HepG2 (cell line): Measurements from ENCODE around the gene RAB34. TPM values are rescaled to one million over a fixed set of nuclear protein-coding genes. Genes with fewer than 3 reads are reported as not detected.

Experiments used
- CREM ChIP-seq, 2 experiments: sonication (generic) in 1 of 2; formaldehyde crosslinking in 1 of 2; IDR thresholded peaks; 2 replicates each; pipeline versions ENCODE4 v1.4.0 to v1.6.1; 2016 to 2020; ENCODE audit warnings: antibody characterized with exemption in 1 of 2, mild to moderate bottlenecking in 1 of 2, missing genetic modification reagents in 1 of 2
- EEA1 ChIP-seq: sonication (generic); formaldehyde crosslinking; IDR thresholded peaks from 2 replicates; pipeline ENCODE4 v1.5.1; 2020; ENCODE audit warnings: mild to moderate bottlenecking, missing genetic modification reagents, borderline replicate concordance
- FOXC1 ChIP-seq: sonication (generic); formaldehyde crosslinking; IDR thresholded peaks from 2 replicates; pipeline ENCODE4 v1.8.0; 2022; ENCODE audit warnings: mild to moderate bottlenecking, missing genetic modification reagents, borderline replicate concordance
- FOXO1 ChIP-seq: sonication (generic); formaldehyde crosslinking; IDR thresholded peaks from 2 replicates; pipeline ENCODE4 v1.4.0; 2020; ENCODE audit warnings: missing genetic modification reagents
- HNF4A ChIP-seq: sonication (generic); formaldehyde crosslinking; IDR thresholded peaks from 2 replicates; pipeline ENCODE4 v1.4.0; 2020; ENCODE audit warnings: missing genetic modification reagents
- KDM2A ChIP-seq: sonication (generic); formaldehyde crosslinking; IDR thresholded peaks from 2 replicates; pipeline ENCODE4 v1.4.0; 2020; ENCODE audit warnings: low read depth, missing genetic modification reagents, borderline replicate concordance
- KLF16 ChIP-seq, 2 experiments: sonication (generic) in 1 of 2; formaldehyde crosslinking in 1 of 2; IDR thresholded peaks; 2 replicates each; pipeline versions ENCODE4 v1.6.1 to v1.8.0; 2016 to 2023; ENCODE audit warnings: missing genetic modification reagents in 2 of 2, missing compliant biosample characterization in 1 of 2
- MYNN ChIP-seq: sonication (generic); formaldehyde crosslinking; IDR thresholded peaks from 2 replicates; pipeline ENCODE4 v1.4.0; 2020; ENCODE audit warnings: mild to moderate bottlenecking, low read depth, missing genetic modification reagents
- SIN3A ChIP-seq: IDR thresholded peaks from 2 replicates; pipeline ENCODE4 v1.6.1; 2011; ENCODE audit warnings: low read depth, mild to moderate bottlenecking, control low read depth, low read length, borderline replicate concordance
- TP53 ChIP-seq: sonication (generic); formaldehyde crosslinking; conservative IDR thresholded peaks from 2 replicates; pipeline ENCODE4 v1.4.0; 2020; ENCODE audit warnings: missing genetic modification reagents
- ZBTB7A ChIP-seq: sonication (generic); formaldehyde crosslinking; IDR thresholded peaks from 2 replicates; pipeline ENCODE4 v1.8.0; 2022; ENCODE audit warnings: mild to moderate bottlenecking, missing genetic modification reagents
- ZFP1 ChIP-seq: IDR thresholded peaks from 2 replicates; pipeline ENCODE4 v1.6.1; 2016
- ZFP36L2 ChIP-seq: sonication (generic); formaldehyde crosslinking; IDR thresholded peaks from 2 replicates; pipeline ENCODE4 v1.4.0; 2020; ENCODE audit warnings: missing genetic modification reagents
- ZNF143 ChIP-seq: sonication (generic); formaldehyde crosslinking; IDR thresholded peaks from 2 replicates; pipeline ENCODE4 v1.4.0; 2020; ENCODE audit warnings: missing genetic modification reagents
- ZNF263 ChIP-seq: sonication (generic); formaldehyde crosslinking; IDR thresholded peaks from 2 replicates; pipeline ENCODE4 v1.4.0; 2020; ENCODE audit warnings: missing genetic modification reagents
- ZNF562 ChIP-seq: sonication (generic); formaldehyde crosslinking; IDR thresholded peaks from 2 replicates; pipeline ENCODE4 v1.8.0; 2022; ENCODE audit warnings: missing genetic modification reagents, borderline replicate concordance
- ZNF75D ChIP-seq: sonication (generic); formaldehyde crosslinking; IDR thresholded peaks from 2 replicates; pipeline ENCODE4 v1.8.1; 2023; ENCODE audit warnings: missing genetic modification reagents, mild to moderate bottlenecking, borderline replicate concordance
- polyA plus RNA-seq, 8 experiments: library from polyadenylated mRNA; depleted of rRNA in 3 of 8; stranded (reverse) in 7 of 8; unstranded in 1 of 8; fragments of >200 nt; fragmentation: Illumina TruSeq in 4 of 8; extraction: Trizol in 4 of 8; gene quantifications; 2 replicates each; pipeline versions ENCODE4 v1.2.1 to v1.2.3, GENCODE V29; 2011 to 2016; ENCODE audit warnings: low read depth in 4 of 8, missing spikeins in 1 of 8, mixed read lengths in 1 of 8; ENCODE audit not compliant: insufficient read depth in 1 of 8
- total RNA-seq, 5 experiments: library from RNA; depleted of rRNA; stranded (reverse); fragments of >200 nt; fragmentation: Illumina TruSeq; extraction: Trizol; gene quantifications; 2 replicates each; pipeline ENCODE4 v1.2.3, GENCODE V29; 2016; ENCODE audit warnings: low read depth in 1 of 5
- TF ChIP-seq, protein P1 (sequence below): sonication (generic); formaldehyde crosslinking; IDR thresholded peaks from 2 replicates; pipeline ENCODE4 v1.5.0; 2020; ENCODE audit warnings: mild to moderate bottlenecking, missing genetic modification reagents
- TF ChIP-seq, protein P2 (sequence below): sonication (generic); formaldehyde crosslinking; IDR thresholded peaks from 2 replicates; pipeline ENCODE4 v1.4.0; 2020; ENCODE audit warnings: mild to moderate bottlenecking, missing genetic modification reagents
- TF ChIP-seq, protein P3 (sequence below): sonication (generic); formaldehyde crosslinking; IDR thresholded peaks from 2 replicates; pipeline ENCODE4 v1.4.0; 2020; ENCODE audit warnings: missing genetic modification reagents
- TF ChIP-seq, protein P4 (sequence below): sonication (generic); formaldehyde crosslinking; IDR thresholded peaks from 2 replicates; pipeline ENCODE4 v1.4.0; 2020; ENCODE audit warnings: low read depth, missing genetic modification reagents

The RAB34 gene
- total and polyA plus RNA-seq, 2 of the 13 experiments (the other 11 are each of a cell fraction or from before 2014, with no cell fraction given), result 0.49 TPM; not detected in 1

DNA sequence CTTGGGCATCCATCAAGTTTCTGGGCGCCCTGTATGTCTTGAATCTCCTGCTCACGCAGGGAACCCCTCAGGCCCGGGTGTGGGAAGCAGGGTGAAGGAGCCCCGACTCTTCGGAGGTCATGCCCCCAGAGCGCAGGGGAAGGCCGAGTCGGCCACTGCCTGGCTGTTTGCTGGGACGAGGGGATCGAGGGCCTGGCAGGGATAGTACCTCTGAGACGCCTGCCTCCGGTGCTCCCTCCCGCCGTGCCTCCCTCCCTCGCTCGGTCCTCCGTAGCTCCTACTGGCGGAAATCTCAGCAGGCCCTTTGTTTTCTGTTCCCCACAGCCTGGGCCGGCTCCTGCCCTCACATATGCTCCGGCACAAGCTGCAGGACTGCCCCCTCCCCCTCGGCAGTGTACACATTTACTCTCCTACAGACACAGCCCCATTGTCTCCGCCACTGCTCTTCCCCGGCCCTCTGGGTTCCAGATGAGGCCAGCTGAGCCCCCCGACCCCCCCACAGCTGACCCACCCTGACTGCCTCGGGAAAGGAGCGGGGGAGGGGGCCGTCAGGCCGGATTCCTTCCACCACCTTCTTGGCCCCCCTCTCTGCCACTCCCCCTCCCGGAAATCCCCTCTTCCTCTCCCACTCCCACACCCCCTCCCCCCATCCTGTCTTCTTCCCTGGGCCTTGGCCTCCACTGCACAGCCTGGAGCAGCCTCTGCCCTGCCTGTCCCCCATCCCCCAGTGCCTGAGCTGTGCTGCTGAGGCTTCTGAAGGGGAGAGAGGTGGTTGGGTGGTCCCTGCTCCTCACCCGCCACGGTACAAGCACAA lies 27.5 kb upstream of the RAB34 start (continued):
- TF ChIP-seq, protein P1, sequence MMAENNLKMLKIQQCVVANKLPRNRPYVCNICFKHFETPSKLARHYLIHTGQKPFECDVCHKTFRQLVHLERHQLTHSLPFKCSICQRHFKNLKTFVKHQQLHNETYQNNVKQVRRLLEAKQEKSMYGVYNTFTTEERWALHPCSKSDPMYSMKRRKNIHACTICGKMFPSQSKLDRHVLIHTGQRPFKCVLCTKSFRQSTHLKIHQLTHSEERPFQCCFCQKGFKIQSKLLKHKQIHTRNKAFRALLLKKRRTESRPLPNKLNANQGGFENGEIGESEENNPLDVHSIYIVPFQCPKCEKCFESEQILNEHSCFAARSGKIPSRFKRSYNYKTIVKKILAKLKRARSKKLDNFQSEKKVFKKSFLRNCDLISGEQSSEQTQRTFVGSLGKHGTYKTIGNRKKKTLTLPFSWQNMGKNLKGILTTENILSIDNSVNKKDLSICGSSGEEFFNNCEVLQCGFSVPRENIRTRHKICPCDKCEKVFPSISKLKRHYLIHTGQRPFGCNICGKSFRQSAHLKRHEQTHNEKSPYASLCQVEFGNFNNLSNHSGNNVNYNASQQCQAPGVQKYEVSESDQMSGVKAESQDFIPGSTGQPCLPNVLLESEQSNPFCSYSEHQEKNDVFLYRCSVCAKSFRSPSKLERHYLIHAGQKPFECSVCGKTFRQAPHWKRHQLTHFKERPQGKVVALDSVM (CRISPR knock-in tag), result 0 out of 2 replicates have a peak, but pooled peaks have one; percentile 52
- TF ChIP-seq KLF16 (CRISPR knock-in tag; IDR thresholded peaks at IDR 0.05) (no peak), HNF4A (peak; percentile 43), KDM2A (CRISPR knock-in tag) (peak; percentile 59; the same call in 1 of the 2 replicates), CREM (IDR thresholded peaks at IDR 0.05) (no peak), CREM (CRISPR knock-in tag; IDR thresholded peaks at IDR 0.05) (no peak), ZNF562 (CRISPR knock-in tag) (no peak), SIN3A (0 out of 2 replicates have a peak, but pooled peaks have one; percentile 74), ZNF263 (peak; percentile 98), ZFP36L2 (CRISPR knock-in tag) (no peak), ZNF75D (CRISPR knock-in tag) (no peak), EEA1 (no peak; the same call in 1 of the 2 replicates), ZFP1 (CRISPR knock-in tag) (no peak), MYNN (CRISPR knock-in tag) (no peak), FOXO1 (CRISPR knock-in tag) (0 out of 2 replicates have a peak, but pooled peaks have one; percentile 10), FOXC1 (CRISPR knock-in tag) (peak; percentile 75; the same call in 1 of the 2 replicates), ZBTB7A (CRISPR knock-in tag) (peak; percentile 75), TP53 (no peak), ZNF143 (CRISPR knock-in tag) (no peak)
- TF ChIP-seq, protein P2, sequence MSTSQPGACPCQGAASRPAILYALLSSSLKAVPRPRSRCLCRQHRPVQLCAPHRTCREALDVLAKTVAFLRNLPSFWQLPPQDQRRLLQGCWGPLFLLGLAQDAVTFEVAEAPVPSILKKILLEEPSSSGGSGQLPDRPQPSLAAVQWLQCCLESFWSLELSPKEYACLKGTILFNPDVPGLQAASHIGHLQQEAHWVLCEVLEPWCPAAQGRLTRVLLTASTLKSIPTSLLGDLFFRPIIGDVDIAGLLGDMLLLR (CRISPR knock-in tag), result no peak; the same call in 1 of the 2 replicates
- TF ChIP-seq, protein P3, sequence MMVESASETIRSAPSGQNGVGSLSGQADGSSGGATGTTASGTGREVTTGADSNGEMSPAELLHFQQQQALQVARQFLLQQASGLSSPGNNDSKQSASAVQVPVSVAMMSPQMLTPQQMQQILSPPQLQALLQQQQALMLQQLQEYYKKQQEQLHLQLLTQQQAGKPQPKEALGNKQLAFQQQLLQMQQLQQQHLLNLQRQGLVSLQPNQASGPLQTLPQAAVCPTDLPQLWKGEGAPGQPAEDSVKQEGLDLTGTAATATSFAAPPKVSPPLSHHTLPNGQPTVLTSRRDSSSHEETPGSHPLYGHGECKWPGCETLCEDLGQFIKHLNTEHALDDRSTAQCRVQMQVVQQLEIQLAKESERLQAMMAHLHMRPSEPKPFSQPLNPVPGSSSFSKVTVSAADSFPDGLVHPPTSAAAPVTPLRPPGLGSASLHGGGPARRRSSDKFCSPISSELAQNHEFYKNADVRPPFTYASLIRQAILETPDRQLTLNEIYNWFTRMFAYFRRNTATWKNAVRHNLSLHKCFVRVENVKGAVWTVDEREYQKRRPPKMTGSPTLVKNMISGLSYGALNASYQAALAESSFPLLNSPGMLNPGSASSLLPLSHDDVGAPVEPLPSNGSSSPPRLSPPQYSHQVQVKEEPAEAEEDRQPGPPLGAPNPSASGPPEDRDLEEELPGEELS (CRISPR knock-in tag), result peak; percentile 57
- TF ChIP-seq, protein P4, sequence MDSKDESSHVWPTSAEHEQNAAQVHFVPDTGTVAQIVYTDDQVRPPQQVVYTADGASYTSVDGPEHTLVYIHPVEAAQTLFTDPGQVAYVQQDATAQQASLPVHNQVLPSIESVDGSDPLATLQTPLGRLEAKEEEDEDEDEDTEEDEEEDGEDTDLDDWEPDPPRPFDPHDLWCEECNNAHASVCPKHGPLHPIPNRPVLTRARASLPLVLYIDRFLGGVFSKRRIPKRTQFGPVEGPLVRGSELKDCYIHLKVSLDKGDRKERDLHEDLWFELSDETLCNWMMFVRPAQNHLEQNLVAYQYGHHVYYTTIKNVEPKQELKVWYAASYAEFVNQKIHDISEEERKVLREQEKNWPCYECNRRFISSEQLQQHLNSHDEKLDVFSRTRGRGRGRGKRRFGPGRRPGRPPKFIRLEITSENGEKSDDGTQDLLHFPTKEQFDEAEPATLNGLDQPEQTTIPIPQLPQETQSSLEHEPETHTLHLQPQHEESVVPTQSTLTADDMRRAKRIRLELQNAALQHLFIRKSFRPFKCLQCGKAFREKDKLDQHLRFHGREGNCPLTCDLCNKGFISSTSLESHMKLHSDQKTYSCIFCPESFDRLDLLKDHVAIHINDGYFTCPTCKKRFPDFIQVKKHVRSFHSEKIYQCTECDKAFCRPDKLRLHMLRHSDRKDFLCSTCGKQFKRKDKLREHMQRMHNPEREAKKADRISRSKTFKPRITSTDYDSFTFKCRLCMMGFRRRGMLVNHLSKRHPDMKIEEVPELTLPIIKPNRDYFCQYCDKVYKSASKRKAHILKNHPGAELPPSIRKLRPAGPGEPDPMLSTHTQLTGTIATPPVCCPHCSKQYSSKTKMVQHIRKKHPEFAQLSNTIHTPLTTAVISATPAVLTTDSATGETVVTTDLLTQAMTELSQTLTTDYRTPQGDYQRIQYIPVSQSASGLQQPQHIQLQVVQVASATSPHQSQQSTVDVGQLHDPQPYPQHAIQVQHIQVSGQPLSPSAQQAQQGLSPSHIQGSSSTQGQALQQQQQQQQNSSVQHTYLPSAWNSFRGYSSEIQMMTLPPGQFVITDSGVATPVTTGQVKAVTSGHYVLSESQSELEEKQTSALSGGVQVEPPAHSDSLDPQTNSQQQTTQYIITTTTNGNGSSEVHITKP (CRISPR knock-in tag), result 0 out of 2 replicates have a peak, but pooled peaks have one; percentile 30
